BJ (cell line): ENCODE results near the gene TNS3. TPM values are rescaled to one million over a fixed set of nuclear protein-coding genes. Genes with fewer than 3 reads are reported as not detected.

Experiments
- CTCF ChIA-PET: fragments of 350-600 bp; formaldehyde crosslinking; extraction: SDS; loops from one replicate; lab custom pipeline; 2021; ENCODE audit warnings: antibody characterized with exemption, inconsistent platforms; lab: Yijun Ruan, JAX
- POLR2A ChIA-PET: fragments of 300-600 bp; sonication (Branson Sonifier 250); formaldehyde crosslinking; extraction: SDS; loops from one replicate; lab custom pipeline; 2021; ENCODE audit warnings: antibody characterized with exemption; lab: Charles Lee
- DNase-seq: peaks from one replicate; pipeline ENCODE4 v3.0.0-alpha.2; 2011; ENCODE audit warnings: low read depth
- H3K27me3 ChIP-seq: 2 replicates; pipeline ENCODE4 v1.6.0; 2011; ENCODE audit warnings: low read length; ENCODE audit not compliant: control insufficient read depth, insufficient read depth
- H3K36me3 ChIP-seq: 2 replicates; pipeline ENCODE4 v1.5.1; 2011; ENCODE audit warnings: low read length; ENCODE audit not compliant: control insufficient read depth, insufficient read depth
- H3K4me3 ChIP-seq: 2 replicates; pipeline ENCODE4 v1.5.1; 2011; ENCODE audit warnings: low read depth, mild to moderate bottlenecking, control low read depth, low read length
- CTCF ChIP-seq: IDR thresholded peaks from 2 replicates; pipeline ENCODE4 v1.5.1; 2011; ENCODE audit warnings: low read depth, mild to moderate bottlenecking, control low read depth, inconsistent platforms, low read length, moderate library complexity; ENCODE audit not compliant: insufficient read depth
- polyA plus RNA-seq: library from polyadenylated mRNA; depleted of rRNA; stranded (reverse); fragments of >200 nt; gene quantifications from 2 replicates; pipeline ENCODE4 v1.2.3, GENCODE V29; 2011

TNS3 gene
- polyA plus RNA-seq, 1 experiment = 126 TPM

GRCh38 chr7:47460251-47460989 is 121.5 kb downstream of the TNS3 start:
- Histone ChIP-seq H3K4me3 (no peak overlapping the region), H3K27me3 (no peaks in the 10 kb centered on the region), H3K36me3 (peaks cover 26% of the 10 kb centered on the region)
- POLR2A ChIA-PET = no interaction called here
- TF ChIP-seq CTCF = no peak
- CTCF ChIA-PET = interaction anchor here (0.6 to 1.1 kb wide), 3 partner anchors 13 to 319 kb away, joined by 3 to 5 read pairs (median 3); no protein-coding TSS in a partner anchor
- no peak for DNase-seq

GRCh38 chr7:47458486-47458885 is 123.4 kb downstream of the TNS3 start:
- Histone ChIP-seq H3K27me3 (no peaks in the 10 kb centered on the region), H3K4me3 (no peak overlapping the region), H3K36me3 (peaks cover 18% of the 10 kb centered on the region)
- CTCF ChIA-PET = interaction anchor here (0.6 to 1.6 kb wide), 2 partner anchors 23 to 483 kb away, joined by 3 to 4 read pairs; no protein-coding TSS in a partner anchor
- POLR2A ChIA-PET = no interaction called here
- TF ChIP-seq CTCF = no peak
- no peak for DNase-seq

- Histone ChIP-seq H3K4me3 (no peak overlapping the region), H3K36me3 (peaks cover 17% of the 10 kb centered on the region), H3K27me3 (no peaks in the 10 kb centered on the region)
- TF ChIP-seq CTCF = no peak
- POLR2A ChIA-PET = no interaction called here
- DNase-seq = peak; percentile 89
- CTCF ChIA-PET = interaction anchor here (1.6 kb wide), 1 partner anchor 22 kb away, joined by 4 read pairs; no protein-coding TSS in a partner anchor
Measured at GRCh38 chr7:47458057-47458456, 123.9 kb downstream of the TNS3 start.

- no peak for TF ChIP-seq CTCF
- ChIA-PET CTCF (no interaction called here), POLR2A (no interaction called here)
- Histone ChIP-seq H3K4me3 (no peak overlapping the region), H3K36me3 (peaks cover 14% of the 10 kb centered on the region), H3K27me3 (no peaks in the 10 kb centered on the region)
- no peak for DNase-seq
Measured at GRCh38 chr7:47456210-47456955, 125.5 kb downstream of the TNS3 start.

GRCh38 chr7:47455872-47456185 is 126.1 kb downstream of the TNS3 start:
- no peak for DNase-seq
- no peak for TF ChIP-seq CTCF
- Histone ChIP-seq H3K4me3 (no peak overlapping the region), H3K36me3 (peaks cover 14% of the 10 kb centered on the region), H3K27me3 (no peaks in the 10 kb centered on the region)
- ChIA-PET POLR2A (no interaction called here), CTCF (no interaction called here)
